Jurkat, Clone E6-1 (cell line): Measurements from ENCODE around the gene WDR77.

ENCODE experiments used
- DNase-seq: peaks from one replicate; pipeline ENCODE4 v3.0.0-alpha.2; 2011; ENCODE audit warnings: low read depth, low spot score
- H3K4me3 ChIP-seq: 2 replicates; pipeline ENCODE4 v1.5.1; 2011; ENCODE audit warnings: mild to moderate bottlenecking, low read length, control low read depth, moderate library complexity

Gene WDR77

GRCh38 chr1:111471538-111471937 is 22.5 kb upstream of the WDR77 start:
- no peak for DNase-seq
- no peak overlapping the region for H3K4me3 ChIP-seq

GRCh38 chr1:111471012-111471411 is 22.0 kb upstream of the WDR77 start:
- DNase-seq, result peak; percentile 93
- peak overlapping the region; percentile 6; the same call in 1 of the 2 replicates for H3K4me3 ChIP-seq

GRCh38 chr1:111470596-111470995 is 21.5 kb upstream of the WDR77 start:
- no peak for DNase-seq
- peak overlapping the region; percentile 6; the same call in 1 of the 2 replicates for H3K4me3 ChIP-seq

GRCh38 chr1:111469539-111469938 is 20.5 kb upstream of the WDR77 start:
- DNase-seq, result no peak
- H3K4me3 ChIP-seq, result no peak overlapping the region

GRCh38 chr1:111468717-111469100 is 19.7 kb upstream of the WDR77 start:
- DNase-seq, result no peak
- no peak overlapping the region for H3K4me3 ChIP-seq

GRCh38 chr1:111467865-111468716 is 19.0 kb upstream of the WDR77 start:
- H3K4me3 ChIP-seq, result no peak overlapping the region
- no peak for DNase-seq

GRCh38 chr1:111466480-111466879 is 17.4 kb upstream of the WDR77 start:
- no peak overlapping the region for H3K4me3 ChIP-seq
- DNase-seq, result no peak

- no peak for DNase-seq
- H3K4me3 ChIP-seq, result no peak overlapping the region
Measured at GRCh38 chr1:111465754-111466153, 16.7 kb upstream of the WDR77 start.

GRCh38 chr1:111463029-111463683 is 14.1 kb upstream of the WDR77 start:
- H3K4me3 ChIP-seq, result no peak overlapping the region
- no peak for DNase-seq

- H3K4me3 ChIP-seq, result no peak overlapping the region
- DNase-seq, result no peak
Measured at GRCh38 chr1:111462370-111463028, 13.4 kb upstream of the WDR77 start.

GRCh38 chr1:111461765-111462164 is 12.7 kb upstream of the WDR77 start:
- no peak overlapping the region for H3K4me3 ChIP-seq
- DNase-seq, result no peak

- H3K4me3 ChIP-seq, result no peak overlapping the region
- no peak for DNase-seq
Measured at GRCh38 chr1:111455642-111456031, 6.6 kb upstream of the WDR77 start.

GRCh38 chr1:111454859-111455641 is 6.0 kb upstream of the WDR77 start:
- DNase-seq, result no peak
- H3K4me3 ChIP-seq, result no peak overlapping the region

- no peak overlapping the region for H3K4me3 ChIP-seq
- DNase-seq, result no peak
Measured at GRCh38 chr1:111453706-111454105, 4.7 kb upstream of the WDR77 start.

- H3K4me3 ChIP-seq, result no peak overlapping the region
- no peak for DNase-seq
Measured at GRCh38 chr1:111452581-111452980, 3.5 kb upstream of the WDR77 start.

GRCh38 chr1:111450185-111450584 is 1.1 kb upstream of the WDR77 start:
- DNase-seq, result no peak
- H3K4me3 ChIP-seq, result peak overlapping the region; percentile 84

GRCh38 chr1:111449703-111450017 is 604 bp upstream of the WDR77 start:
- no peak for DNase-seq
- H3K4me3 ChIP-seq, result peak overlapping the region; percentile 84

- peak overlapping the region; percentile 84 for H3K4me3 ChIP-seq
- DNase-seq, result no peak
Measured at GRCh38 chr1:111448482-111448917, 556 bp downstream of the WDR77 start.
